Stimulated activated naive CD8-positive, alpha-beta T cell treated with anti-CD3 and anti-CD28 coated beads, Interleukin-15, Interleukin-2, amounts not matched to agents 100 U/mL and 50 U/mL, for 24 hours (primary cell): ENCODE results near the gene CLIP4.
"Not testable (repeated sequence)": the region's sequence is repeated elsewhere in the genome, so short reads cannot be mapped to it uniquely, and the experiment has no call there.

Experiments
- ATAC-seq: fragments of 150-1000 bp; cut with Tn5 transposase; one replicate; pipeline ENCODE4 v1.10.0; 2021
- DNase-seq: peaks from one replicate; pipeline ENCODE4 v3.0.0; 2021

Gene CLIP4

DNA sequence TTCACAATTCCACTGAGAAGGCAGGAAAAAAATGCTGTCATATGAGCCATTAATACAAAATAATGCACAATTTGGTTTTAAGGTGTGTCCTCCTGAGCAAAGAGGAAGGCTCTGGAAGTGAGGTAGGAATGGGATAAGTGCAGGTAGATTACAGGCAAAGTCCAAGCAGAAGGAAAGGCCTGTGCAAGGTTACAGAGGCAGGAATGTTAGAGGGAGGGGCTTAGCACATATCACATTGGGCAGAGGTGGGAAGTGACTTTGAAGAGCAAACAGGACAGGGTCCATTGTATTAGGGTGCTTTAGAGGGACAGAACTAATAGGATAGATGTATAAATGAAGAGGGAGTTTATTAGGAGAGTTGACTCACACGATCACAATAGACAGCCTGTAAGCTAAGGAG lies 14.7 kb upstream of the CLIP4 start:
- DNase-seq (no peak), ATAC-seq (no peak)

DNA sequence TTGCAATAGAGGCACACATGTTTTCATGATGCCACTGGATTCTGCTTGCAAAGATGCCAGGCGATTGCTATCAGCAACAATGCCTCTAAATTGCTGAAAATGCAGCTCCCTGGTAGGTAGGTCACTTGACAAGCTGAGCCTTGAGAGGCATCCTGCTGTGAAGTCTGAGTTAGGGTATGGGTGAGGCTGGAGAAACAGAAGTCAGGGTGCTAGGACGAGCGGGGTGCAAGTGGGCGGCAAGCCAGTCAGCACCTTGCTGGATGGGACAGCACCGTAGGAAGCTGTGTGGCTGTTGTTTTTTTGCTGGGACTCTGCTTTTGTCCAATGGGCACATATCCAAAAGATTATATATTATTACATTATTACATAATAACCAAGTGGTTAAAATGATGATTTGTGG lies 10.5 kb upstream of the CLIP4 start:
- DNase-seq: no peak

DNA sequence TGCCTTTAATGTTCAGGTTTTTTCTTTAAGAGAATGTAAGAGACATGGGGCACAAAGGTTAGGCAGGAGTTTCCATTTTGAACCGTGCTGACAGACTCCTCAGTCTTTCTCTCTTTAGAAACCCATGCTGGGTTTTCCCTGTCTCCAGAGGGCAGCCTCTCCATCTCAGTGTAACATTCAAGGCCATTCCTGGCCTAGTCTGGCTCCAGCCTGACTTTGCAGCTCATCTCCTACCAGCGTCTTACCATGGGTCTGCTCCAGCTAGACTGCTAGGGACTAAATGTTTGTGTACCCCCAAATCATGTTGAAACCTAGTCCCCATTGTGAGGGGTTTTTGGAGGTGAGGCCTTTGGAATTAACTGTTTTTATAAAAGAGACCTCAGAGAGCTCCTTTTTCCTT lies 9.8 kb upstream of the CLIP4 start:
- DNase-seq (no peak), ATAC-seq (no peak)

More for the DNA sequence above, 10.5 kb upstream of the CLIP4 start:
- no peak for ATAC-seq

DNA sequence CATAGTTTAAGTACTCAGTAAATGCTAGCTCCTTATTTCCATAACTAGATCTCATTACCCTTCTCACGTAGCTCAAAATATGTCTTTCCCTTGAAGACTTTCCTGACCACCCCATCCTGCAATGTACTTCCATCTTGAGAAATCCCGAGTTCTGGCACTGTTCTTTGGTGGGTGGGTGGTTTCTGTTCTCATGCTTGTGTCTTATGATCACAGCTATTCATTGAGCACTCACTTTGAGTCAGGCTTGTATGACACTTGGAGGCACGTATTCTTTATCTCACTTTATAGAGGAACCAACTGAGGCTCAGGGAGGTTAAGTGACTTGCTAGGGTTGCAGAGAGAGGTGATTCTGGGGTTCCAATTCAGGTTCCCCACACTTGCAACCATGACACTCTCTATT lies 9.0 kb upstream of the CLIP4 start:
- DNase-seq (no peak), ATAC-seq (no peak)

DNA sequence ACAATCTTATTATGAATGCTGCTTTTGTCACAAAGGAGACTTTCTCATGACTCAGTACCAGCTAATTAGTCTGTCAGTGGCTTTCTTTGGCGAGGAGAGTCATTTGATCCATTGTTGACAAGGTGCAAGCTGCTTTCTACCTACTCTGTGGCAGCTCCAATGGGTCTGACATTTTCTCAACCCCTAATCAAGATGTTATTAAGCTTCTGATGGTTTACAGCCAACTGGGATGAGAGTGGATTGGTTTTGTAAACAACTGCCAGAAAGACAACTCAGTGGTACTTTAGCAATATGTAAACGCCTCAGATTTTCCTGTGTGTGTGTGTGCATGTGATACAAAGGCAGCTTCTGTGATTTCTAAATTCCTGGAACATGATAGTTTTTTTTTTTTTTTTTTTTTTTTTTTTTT lies 8.2 kb upstream of the CLIP4 start:
- no peak for DNase-seq
- no peak for ATAC-seq

DNA sequence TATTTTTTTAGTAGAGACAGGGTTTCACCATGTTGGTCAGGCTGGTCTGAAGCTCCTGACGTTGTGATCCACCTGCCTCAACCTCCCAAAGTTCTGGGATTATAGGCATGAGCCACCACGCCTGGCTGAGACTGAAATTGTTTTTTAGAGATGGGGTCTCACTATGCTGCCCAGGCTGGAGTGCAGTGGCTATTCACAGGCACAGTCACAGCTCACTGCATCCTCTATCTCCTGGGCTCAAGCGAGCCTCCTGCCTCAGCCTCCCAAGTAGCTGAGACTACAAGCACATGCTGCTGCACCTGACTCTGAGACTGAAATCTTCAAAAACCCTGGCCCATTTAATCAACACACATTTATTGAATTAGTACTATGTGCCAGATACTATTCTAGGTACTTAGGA lies 7.7 kb upstream of the CLIP4 start:
- not testable (repeated sequence) for ATAC-seq, DNase-seq

DNA sequence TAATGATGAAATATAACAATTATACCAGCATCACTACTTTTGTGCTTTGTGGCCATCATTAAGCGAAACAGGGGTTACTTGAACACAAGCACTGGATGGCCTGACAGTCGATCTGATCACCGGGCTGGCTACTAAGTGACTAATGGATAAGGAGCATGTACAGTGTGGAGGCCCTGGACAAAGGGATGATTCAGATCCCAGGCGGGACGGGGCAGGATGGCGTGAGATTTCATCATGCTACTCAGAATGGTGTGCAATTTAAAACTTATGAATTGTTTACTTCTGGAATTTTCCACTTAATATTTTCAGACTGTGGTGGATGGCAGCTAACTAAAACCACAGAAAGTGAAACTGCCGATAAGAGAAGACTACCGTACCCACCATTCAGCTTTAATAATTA lies 7.0 kb upstream of the CLIP4 start:
- no peak for ATAC-seq
- DNase-seq: no peak

DNA sequence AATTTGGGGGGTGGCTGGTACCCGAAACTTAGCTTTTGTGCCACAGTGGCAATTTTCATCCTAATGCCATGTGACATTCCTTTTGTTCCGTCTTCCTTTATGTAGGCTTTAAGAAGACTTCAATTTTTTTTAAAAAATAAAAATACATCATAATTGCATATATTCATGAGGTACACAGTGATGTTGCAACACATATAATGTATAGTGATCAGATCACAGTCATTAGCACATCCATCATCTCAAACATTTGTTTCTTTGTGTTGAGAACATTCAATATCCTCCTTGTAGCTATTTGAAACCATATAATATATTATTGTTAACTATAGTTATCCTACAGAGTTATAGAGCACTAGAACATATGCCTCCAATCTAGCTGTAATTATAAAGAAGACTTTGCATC lies 6.0 kb upstream of the CLIP4 start:
- DNase-seq (no peak), ATAC-seq (no peak)

DNA sequence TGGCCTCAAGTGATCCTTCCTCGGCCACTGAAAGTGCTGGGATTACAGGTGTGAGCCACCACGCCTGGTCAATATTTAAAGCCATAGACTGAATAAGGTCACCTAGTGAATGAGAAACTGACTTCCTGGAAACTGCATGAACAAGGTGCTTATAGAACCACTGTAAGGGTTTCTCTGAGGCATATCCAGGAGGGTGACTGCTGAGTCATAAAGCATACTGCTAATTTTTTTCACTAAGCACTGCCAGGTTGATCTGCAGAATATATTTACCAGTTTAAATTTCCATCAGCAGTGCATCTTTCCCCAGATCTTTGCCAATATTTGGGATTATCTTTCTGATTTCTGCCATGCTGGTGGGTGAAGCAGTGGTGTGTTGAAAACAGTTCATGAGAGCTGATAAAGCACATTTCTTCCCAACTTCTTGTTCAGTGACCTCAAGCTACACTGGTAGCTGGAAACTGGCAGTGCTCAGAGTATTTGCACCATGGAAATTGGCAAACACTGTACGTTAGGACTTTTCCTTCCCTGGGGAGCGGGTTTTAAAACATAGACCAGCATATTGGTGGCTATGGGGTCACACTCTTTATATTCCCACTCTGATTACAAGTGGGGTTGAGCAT lies 4.2 kb upstream of the CLIP4 start:
- ATAC-seq (no peak), DNase-seq (no peak)

DNA sequence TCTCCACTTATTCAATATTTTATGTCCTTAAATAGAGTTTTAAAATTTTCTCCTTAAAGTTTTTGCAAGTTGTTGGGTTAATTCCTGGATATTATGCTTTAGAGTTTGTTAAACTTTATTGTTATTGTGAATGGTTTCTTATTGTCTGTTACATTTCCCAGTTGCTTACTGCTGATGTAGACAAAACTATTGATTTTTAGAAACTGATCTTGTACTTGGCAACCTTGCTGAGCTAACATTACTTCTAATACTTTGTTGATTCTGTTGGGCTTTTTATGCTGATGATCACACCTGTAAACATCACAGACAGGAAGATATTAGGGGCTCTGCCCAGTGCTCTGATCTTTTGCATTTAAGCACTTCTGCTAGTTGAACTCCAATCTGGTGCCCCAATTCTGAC lies 2.8 kb upstream of the CLIP4 start:
- DNase-seq (no peak), ATAC-seq (no peak)

DNA sequence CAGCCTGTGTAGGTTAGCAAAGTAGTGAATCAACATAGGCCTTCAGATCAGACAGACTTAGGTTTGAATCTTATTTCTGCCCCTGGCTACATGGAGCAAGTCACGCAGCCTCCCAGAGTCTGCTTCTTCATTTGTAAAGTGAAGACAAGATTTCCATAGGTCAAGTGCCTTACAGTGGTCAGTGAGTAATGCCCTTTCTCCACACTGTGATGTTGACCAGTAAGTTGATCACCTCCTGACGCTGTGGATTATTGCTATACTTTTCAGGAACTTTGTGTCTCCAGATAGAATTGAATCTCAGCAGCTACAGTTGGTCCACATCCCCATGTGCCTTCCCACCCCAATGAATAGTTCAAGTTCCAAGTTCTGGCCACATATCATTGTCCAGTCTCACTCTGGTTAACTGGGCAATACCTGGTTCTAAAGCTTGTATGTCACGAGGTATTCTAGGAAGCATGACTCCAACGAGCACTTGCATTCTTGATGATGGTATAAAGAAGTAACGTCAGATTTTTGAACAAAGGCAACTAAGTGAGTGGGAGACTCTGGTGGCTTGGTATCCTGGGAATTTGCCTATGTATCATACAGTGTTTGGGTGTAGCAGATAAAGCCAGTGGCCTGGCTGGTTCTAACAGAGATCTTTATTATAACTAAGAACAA lies 2.1 kb upstream of the CLIP4 start:
- DNase-seq: no peak
- no peak for ATAC-seq

DNA sequence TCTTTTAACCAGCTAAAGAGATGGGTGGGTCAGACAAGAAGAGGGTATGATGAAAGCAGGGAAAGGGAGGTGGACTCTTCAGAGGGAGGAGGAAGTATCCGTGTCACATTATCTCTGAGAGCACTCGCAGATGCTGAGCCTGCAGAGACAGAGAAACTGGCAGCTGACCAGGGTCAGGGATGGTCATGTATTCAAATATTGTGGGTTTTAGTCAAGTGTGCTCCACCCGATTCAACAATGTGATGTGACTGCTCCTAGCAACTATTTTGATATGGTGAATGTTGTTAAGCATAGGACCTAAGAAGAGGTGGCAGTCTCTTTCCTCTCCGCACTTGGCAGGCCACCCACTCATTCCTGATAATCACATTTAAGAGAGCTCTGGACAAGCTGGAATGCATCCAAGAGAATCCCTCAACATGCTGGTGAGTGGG lies 1.3 kb upstream of the CLIP4 start:
- DNase-seq (no peak), ATAC-seq (no peak)

DNA sequence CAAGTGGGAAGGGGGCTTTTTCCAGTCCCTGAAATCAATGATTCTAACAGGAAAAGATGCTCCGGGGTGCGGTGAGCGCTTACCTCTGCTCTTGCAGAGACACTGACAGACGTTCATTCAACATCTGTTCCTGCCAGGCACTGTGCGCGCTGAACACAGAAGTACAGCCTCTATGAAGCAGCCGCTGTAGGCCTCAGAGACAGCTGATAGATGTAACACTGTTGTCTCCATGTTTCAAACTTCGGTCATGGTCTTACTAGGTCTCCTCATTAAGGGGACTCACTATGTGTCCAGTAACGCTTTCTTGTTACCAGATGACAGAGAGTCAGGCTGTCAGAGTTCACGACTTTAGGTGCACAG lies 649 bp upstream of the CLIP4 start:
- ATAC-seq (no peak), DNase-seq (no peak)

DNA sequence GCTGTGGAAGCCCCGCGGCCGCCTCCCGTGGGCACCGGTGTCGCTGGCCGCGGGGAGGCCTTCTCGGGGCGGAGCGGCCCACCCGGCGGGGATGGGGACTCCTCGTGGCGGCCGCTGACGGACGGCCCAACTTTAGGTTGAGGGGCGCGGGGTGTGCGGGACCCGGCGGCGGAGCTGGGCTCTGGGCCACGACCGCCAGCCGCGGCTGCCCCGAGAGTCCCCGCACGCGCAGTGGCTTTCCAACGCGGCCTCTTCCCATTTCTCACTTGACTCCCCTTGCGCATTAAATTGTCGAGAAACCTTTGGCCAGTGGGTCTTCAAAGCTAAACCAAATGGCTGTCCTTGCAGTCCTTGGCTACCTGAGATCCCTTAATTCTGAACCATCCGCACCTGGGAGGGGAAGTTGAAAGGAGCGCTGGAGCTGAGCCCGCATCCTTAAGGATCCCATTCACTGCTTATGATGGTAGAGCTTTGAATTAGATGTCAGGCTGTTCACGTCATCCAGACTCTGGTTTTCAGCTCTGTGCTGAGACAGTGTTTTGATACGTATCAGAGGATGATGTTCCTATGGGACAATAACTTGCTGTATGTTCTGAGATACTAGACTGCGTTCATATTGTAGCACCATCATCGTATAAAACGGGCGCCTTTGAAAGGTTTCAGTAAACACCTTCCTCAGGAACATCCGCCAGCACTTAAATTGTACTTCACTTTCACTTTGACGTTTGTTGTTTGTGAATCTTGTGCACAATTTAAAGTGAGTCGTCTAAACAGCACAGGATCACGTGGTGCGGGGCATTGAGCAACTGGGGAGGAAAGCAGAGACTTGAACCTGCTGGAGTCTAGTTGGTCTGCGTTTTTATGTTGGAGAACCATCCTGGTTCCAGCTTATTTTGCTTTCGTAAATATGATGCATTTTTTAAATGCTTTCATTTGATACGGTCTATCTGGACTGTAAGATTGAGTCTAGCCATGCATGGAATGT lies 874 bp downstream of the CLIP4 start:
- peak; percentile 51 for ATAC-seq
- peak; percentile 56 for DNase-seq

DNA sequence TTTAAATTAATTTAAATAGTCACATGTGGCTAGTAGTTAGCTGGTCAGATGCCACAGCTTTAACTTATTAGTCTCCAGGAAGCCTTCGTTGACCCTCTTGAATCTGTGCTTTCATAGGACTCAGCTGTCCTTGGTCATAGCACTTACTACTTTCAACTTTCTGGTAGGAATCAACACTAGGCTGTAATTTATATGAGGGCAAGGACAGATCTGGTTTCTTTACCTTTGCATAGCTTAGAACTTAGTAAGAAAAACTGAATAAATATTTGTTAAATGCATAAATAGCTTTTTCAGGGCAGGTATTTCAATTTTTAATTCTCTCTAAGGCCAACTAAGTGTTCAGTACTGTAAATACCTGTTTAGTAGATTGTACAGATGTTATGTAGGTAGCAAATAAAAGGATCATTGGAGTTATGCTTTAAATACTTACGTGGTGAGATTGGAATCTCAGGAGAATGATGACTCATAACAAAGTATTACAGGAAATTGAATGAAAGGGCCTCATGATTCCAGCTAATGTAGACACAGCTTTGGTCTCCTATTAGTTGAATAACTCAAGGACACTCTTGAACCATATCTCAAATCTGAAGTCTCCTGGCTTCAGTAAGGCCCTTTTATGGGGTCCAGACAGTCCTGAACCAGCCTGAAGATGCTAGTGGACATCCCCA lies 2.6 kb downstream of the CLIP4 start:
- ATAC-seq: no peak
- no peak for DNase-seq

DNA sequence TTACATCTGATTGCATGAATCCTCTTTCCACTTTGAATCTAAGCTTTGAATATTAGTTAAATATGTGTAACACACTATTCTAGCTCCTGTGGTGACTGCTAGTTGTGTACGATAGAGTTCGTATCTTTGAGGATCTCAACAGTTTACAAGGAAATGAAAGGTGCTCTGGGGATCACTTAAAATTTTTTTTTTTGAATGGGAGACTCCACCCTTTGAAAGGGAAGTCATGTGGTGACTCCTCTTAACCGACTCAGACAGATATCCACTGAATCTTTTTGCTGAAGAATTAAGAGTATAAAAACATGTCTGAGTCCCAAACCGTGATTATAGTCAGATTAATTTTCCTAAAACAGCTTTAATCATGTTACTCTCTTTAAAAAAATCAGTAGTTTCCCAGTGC lies 4.0 kb downstream of the CLIP4 start:
- DNase-seq (no peak), ATAC-seq (no peak)

DNA sequence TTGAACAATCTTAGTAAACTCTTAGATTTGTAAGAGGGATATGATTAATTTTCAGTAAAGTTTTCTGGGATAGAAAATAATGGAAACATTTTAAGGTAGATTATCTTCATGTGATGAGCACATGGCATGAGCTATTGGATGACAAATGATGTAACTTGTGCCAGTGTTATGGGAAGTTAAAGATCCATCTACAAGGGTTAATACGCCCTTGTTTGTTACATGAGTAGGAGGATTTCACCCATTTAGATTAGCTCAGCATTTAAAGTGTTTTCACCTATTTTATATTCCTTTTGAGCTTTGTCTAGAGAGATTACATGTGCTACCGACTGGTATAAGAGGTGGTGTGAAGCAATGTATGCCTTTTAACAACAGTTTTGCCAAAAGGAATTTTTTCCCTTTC lies 5.6 kb downstream of the CLIP4 start:
- DNase-seq (no peak), ATAC-seq (no peak)

DNA sequence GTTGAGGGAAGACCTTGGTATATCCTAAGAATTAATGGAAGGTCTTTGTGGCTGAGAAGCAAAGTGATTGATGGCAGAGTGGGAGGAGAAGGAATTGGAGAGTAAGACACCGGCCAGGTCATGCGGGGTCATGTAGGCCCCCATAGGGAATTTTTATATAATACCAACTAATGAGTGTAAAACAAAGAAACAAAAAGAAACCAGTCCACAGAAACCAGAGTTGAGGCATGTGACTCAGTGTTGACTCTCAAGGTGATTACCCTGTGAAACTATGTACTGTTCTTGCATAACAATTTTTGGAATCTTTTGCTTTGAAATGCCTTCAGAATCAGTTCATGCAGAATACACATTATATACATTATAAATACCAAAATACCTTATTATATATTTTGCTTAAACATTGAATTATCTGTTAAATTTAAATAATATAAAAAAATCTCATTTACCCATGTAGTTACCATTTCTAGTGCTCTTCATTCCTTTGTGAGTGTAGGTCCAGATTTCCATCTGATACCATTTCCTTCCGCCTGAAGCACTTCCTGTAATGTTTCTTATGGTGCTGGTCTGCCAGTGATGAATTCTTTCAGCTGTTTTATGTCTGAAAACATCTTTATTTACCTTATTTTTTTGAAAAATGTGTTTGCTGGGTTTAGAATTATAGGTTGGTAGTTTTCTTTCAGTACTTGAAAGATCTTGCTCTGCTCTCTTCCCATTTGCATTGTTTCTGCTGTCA lies 8.6 kb downstream of the CLIP4 start:
- DNase-seq (no peak), ATAC-seq (peak; percentile 89)

DNA sequence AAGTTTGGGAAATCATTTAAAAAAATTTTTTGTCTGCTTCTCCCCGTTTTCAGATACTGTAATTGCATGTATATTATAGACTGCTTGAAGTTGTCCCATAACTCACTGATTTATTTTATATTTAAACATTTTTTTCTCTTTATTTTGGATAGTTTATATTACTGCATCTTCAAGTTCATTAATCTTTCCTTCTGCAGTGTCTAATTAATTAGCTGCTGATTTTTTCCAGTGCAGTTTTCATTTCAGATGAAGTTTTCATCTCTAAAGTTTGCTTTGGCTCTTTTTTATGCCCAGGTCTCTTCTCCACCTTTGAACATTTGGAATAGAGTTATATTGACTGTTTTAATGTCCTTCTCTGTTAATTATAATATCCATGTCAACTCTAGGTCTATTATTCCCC lies 9.3 kb downstream of the CLIP4 start:
- no peak for DNase-seq
- no peak for ATAC-seq

DNA sequence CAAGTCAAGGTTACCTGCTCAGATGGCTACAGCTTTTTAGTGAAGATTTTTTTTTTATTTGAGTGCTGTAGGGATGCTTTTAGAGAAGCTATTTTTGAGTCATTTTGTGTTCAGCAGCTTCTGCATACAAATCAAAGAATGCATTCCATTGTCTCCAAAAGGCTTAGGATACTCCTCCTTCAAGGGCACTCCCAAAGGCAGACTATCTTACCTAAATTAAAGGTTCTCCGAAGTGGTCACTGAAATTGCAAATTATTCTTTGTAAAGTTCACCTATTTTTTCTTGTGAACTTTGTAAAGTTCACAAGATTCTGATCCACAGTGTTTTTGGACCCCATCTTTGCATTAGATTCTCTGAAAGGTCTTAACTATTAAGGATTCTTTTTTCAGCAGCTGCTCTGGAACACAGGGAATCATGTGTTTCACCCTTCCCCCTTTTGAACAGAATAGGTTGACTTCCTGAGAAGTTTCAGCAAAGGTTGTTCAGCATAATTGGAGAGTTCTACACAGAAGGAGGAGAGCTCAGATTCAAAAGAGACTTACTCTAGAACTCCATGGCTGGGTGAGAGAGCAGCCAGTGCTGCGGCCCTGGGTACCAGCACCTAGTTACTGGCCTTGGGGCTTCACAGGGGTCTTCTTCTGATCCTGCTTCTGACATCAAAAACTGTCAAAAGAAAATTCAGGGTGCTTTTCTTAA lies 14.5 kb downstream of the CLIP4 start:
- peak; percentile 19 for ATAC-seq

DNA sequence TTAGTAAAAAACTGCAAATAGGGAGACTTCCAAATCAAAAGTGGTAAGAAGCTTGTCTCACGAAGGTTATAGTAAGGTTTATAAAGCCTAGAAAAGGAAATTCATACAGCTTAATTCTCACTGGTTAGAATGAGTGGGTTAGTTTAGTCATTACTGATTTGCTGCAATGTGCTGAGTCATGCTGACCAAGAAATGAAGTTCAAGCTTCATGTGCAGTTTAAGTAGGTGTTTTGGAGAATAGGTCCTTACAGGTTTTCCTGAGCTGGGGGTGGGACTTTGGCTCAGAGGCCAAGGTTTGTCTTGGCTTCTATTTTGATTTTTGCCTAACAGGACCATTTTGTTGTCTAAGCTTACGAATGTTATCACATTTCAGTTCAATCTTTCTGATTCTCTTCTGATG lies 15.1 kb downstream of the CLIP4 start:
- DNase-seq (peak; percentile 18), ATAC-seq (peak; percentile 84)

More for the DNA sequence above, 14.5 kb downstream of the CLIP4 start:
- no peak for DNase-seq
